GM23338 (cell line): Measurements from ENCODE around the gene PRCD. TPM values are rescaled to one million over a fixed set of nuclear protein-coding genes. Genes with fewer than 3 reads are reported as not detected.
A peak's percentile ranks its signal among the peaks of the same experiment; 100 is the strongest.

Source experiments
- ATAC-seq: fragments of 200-7000 bp; cut with Tn5 transposase; 3 replicates; pipeline ENCODE4 v1.9.1; 2020
- DNase-seq: peaks from one replicate; pipeline ENCODE4 v3.0.0-alpha.2; 2015; ENCODE audit warnings: low spot score
- H2AFZ ChIP-seq: fragments of 200-600 bp; sonication (generic); 2 replicates; pipeline ENCODE4 v1.8.0; 2016; ENCODE audit warnings: antibody characterized with exemption, mild to moderate bottlenecking, moderate library complexity
- H3F3A ChIP-seq: fragments of 200-600 bp; sonication (generic); replicated peaks from 2 replicates; pipeline ENCODE4 v1.8.0; 2017; ENCODE audit warnings: antibody characterized with exemption, mixed run types, low read depth
- H3K27ac ChIP-seq: fragments of 200-600 bp; sonication (generic); 2 replicates; pipeline ENCODE4 v1.6.1; 2016; ENCODE audit warnings: low read depth
- H3K27me3 ChIP-seq: fragments of 200-600 bp; sonication (generic); 2 replicates; pipeline ENCODE4 v1.8.0; 2016; ENCODE audit warnings: mild to moderate bottlenecking, mixed run types, moderate library complexity; ENCODE audit not compliant: insufficient read depth
- H3K36me3 ChIP-seq: fragments of 200-600 bp; sonication (generic); 2 replicates; pipeline ENCODE4 v1.8.0; 2016; ENCODE audit warnings: mild to moderate bottlenecking; ENCODE audit not compliant: insufficient read depth
- H3K4me1 ChIP-seq: fragments of 200-600 bp; sonication (generic); 2 replicates; pipeline ENCODE4 v1.8.0; 2016; ENCODE audit warnings: mild to moderate bottlenecking, moderate library complexity; ENCODE audit not compliant: insufficient read depth
- H3K4me2 ChIP-seq: fragments of 200-600 bp; sonication (generic); 2 replicates; pipeline ENCODE4 v1.7.1; 2017; ENCODE audit warnings: mixed run types
- H3K4me3 ChIP-seq: fragments of 200-600 bp; sonication (generic); 2 replicates; pipeline ENCODE4 v1.6.1; 2016; ENCODE audit warnings: mixed run types
- H3K79me2 ChIP-seq: fragments of 200-600 bp; sonication (generic); replicated peaks from 2 replicates; pipeline ENCODE4 v1.8.0; 2017; ENCODE audit warnings: mild to moderate bottlenecking; ENCODE audit not compliant: insufficient read depth
- H3K9me2 ChIP-seq: fragments of 200-600 bp; sonication (generic); 2 replicates; pipeline ENCODE4 v1.8.0; 2017; ENCODE audit not compliant: insufficient read depth
- H4K20me1 ChIP-seq: fragments of 200-600 bp; sonication (generic); replicated peaks from 2 replicates; pipeline ENCODE4 v1.8.0; 2017; ENCODE audit warnings: mild to moderate bottlenecking; ENCODE audit not compliant: insufficient read depth
- H3K27ac Mint-ChIP-seq: 2 replicates; pipeline ENCODE4 v1.8.0; 2020; ENCODE audit warnings: inconsistent platforms, mild to moderate bottlenecking, moderate library complexity, mixed read lengths
- H3K27me3 Mint-ChIP-seq: 3 replicates; pipeline ENCODE4 v1.8.0; 2022; ENCODE audit warnings: low read depth, mild to moderate bottlenecking, moderate library complexity, mixed read lengths, inconsistent platforms; ENCODE audit not compliant: insufficient read depth, poor library complexity
- H3K36me3 Mint-ChIP-seq: 3 replicates; pipeline ENCODE4 v1.8.0; 2021; ENCODE audit warnings: low read depth, mild to moderate bottlenecking, inconsistent platforms, moderate library complexity, mixed read lengths
- H3K4me1 Mint-ChIP-seq: 3 replicates; pipeline ENCODE4 v1.8.0; 2020; ENCODE audit warnings: mild to moderate bottlenecking, inconsistent platforms, mixed read lengths
- H3K4me3 Mint-ChIP-seq: 3 replicates; pipeline ENCODE4 v1.8.0; 2021; ENCODE audit warnings: moderate library complexity, mild to moderate bottlenecking, inconsistent platforms, mixed read lengths
- H3K9me3 Mint-ChIP-seq: 3 replicates; pipeline ENCODE4 v1.8.0; 2020; ENCODE audit warnings: moderate library complexity, mild to moderate bottlenecking, inconsistent platforms, mixed read lengths
- CREB1 ChIP-seq: fragments of 250-450 bp; sonication (Bioruptor Pico); IDR thresholded peaks from 2 replicates; pipeline ENCODE4 v1.5.0; 2020; ENCODE audit warnings: low read depth, mild to moderate bottlenecking, moderate library complexity
- ETS1 ChIP-seq: IDR thresholded peaks from 2 replicates; pipeline ENCODE4 v1.6.1; 2016; ENCODE audit warnings: antibody characterized with exemption
- EZH2 ChIP-seq: fragments of 200-600 bp; sonication (generic); IDR thresholded peaks from one replicate; pipeline ENCODE4 v1.8.0; 2017; ENCODE audit warnings: antibody characterized with exemption, mild to moderate bottlenecking, low read depth; ENCODE audit not compliant: unreplicated experiment
- JUNB ChIP-seq: IDR thresholded peaks from one replicate; pipeline ENCODE4 v1.6.1; 2016; ENCODE audit warnings: antibody characterized with exemption; ENCODE audit not compliant: unreplicated experiment
- POLR2AphosphoS5 ChIP-seq: IDR thresholded peaks from 2 replicates; pipeline ENCODE4 v1.6.1; 2016; ENCODE audit warnings: antibody characterized with exemption, low read depth
- REST ChIP-seq: IDR thresholded peaks from one replicate; pipeline ENCODE4 v1.6.1; 2018; ENCODE audit warnings: antibody characterized with exemption; ENCODE audit not compliant: unreplicated experiment
- STAT1 ChIP-seq: IDR thresholded peaks from one replicate; pipeline ENCODE4 v1.6.1; 2016; ENCODE audit warnings: antibody characterized with exemption; ENCODE audit not compliant: unreplicated experiment
- ZNF331 ChIP-seq: fragments of 250-450 bp; sonication (Bioruptor Pico); IDR thresholded peaks from 2 replicates; pipeline ENCODE4 v1.5.0; 2020; ENCODE audit warnings: low read depth, mild to moderate bottlenecking, moderate library complexity
- ZNF462 ChIP-seq: fragments of 250-450 bp; sonication (Bioruptor Pico); IDR thresholded peaks from 2 replicates; pipeline ENCODE4 v1.5.0; 2020; ENCODE audit warnings: mild to moderate bottlenecking, moderate library complexity
- polyA plus RNA-seq: library from polyadenylated mRNA; unstranded; fragments of >200 nt; fragmentation: Nextera tagmentation; extraction: Ambion mirVana; gene quantifications from 2 replicates; pipeline ENCODE4 v1.2.1, GENCODE V29; 2016
- total RNA-seq: library from RNA; depleted of rRNA; stranded (reverse); fragments of >200 nt; shearing (Covaris generic); gene quantifications from 2 replicates; pipeline ENCODE4 v1.2.3, GENCODE V29; 2014

PRCD gene
- total and polyA plus RNA-seq, 2 experiments from 2014 or later, result 0.38 to 1.6 TPM

- Histone ChIP-seq H3K79me2 (no peaks in the 10 kb centered on the region), H4K20me1 (no peaks in the 10 kb centered on the region), H3K4me1 (peaks cover 22% of the 10 kb centered on the region), H3K4me2 (no peak overlapping the region), H3K27ac (no peak overlapping the region), H3K27me3 (peaks cover 25% of the 10 kb centered on the region), H3K4me3 (no peak overlapping the region), H3K9me2 (no peaks in the 10 kb centered on the region), H3K36me3 (no peaks in the 10 kb centered on the region), H2AFZ (no peak overlapping the region), H3F3A (peaks cover 5% of the 10 kb centered on the region; the same call in 1 of the 2 replicates)
- H3K4me1 Mint-ChIP-seq, result peaks cover 44% of the 10 kb centered on the region
- no peaks in the 10 kb centered on the region for H3K36me3 Mint-ChIP-seq
- no peaks in the 10 kb centered on the region; the same call in 2 of the 3 replicates for H3K9me3 Mint-ChIP-seq
- DNase-seq, result peak; percentile 1
- TF ChIP-seq JUNB (no peak), ZNF331 (CRISPR knock-in tag) (no peak)
- no peak overlapping the region for H3K27ac Mint-ChIP-seq
- no peak overlapping the region for H3K4me3 Mint-ChIP-seq
- peaks cover 41% of the 10 kb centered on the region for H3K27me3 Mint-ChIP-seq
- no peak for ATAC-seq
These were observed 2.7 kb downstream of the PRCD start for GRCh38 chr17:76542566-76542971.

- peaks cover 44% of the 10 kb centered on the region for H3K4me1 Mint-ChIP-seq
- H3F3A ChIP-seq, result peaks cover 5% of the 10 kb centered on the region; the same call in 1 of the 2 replicates
- peaks cover 21% of the 10 kb centered on the region for H3K27me3 ChIP-seq
- H3K4me2 ChIP-seq, result no peak overlapping the region
- no peak for ATAC-seq
- no peaks in the 10 kb centered on the region for H3K36me3 ChIP-seq
- H4K20me1 ChIP-seq, result no peaks in the 10 kb centered on the region
- no peak overlapping the region for H3K27ac Mint-ChIP-seq
- no peaks in the 10 kb centered on the region for H3K79me2 ChIP-seq
- H3K4me1 ChIP-seq, result peaks cover 22% of the 10 kb centered on the region
- H3K4me3 Mint-ChIP-seq, result no peak overlapping the region
- no peaks in the 10 kb centered on the region for H3K36me3 Mint-ChIP-seq
- peak; percentile 9 for DNase-seq
- no peak overlapping the region for H3K27ac ChIP-seq
- no peak overlapping the region for H2AFZ ChIP-seq
- H3K9me2 ChIP-seq, result no peaks in the 10 kb centered on the region
- peaks cover 41% of the 10 kb centered on the region for H3K27me3 Mint-ChIP-seq
- no peaks in the 10 kb centered on the region; the same call in 2 of the 3 replicates for H3K9me3 Mint-ChIP-seq
- no peak overlapping the region for H3K4me3 ChIP-seq
- TF ChIP-seq STAT1, result no peak
- TF ChIP-seq POLR2AphosphoS5, result no peak
- TF ChIP-seq CREB1 (CRISPR knock-in tag), result no peak
- TF ChIP-seq ETS1, result no peak
- no peak for TF ChIP-seq ZNF462 (CRISPR knock-in tag)
- no peak for TF ChIP-seq REST
- no peak for TF ChIP-seq EZH2
- no peak for TF ChIP-seq ZNF331 (CRISPR knock-in tag)
These were observed 3.1 kb downstream of the PRCD start for GRCh38 chr17:76542984-76543383.
